Right atrium auricular region (tissue), 2 donors: ENCODE measurements around the gene TMCO4. TPM values are rescaled to one million over a fixed set of nuclear protein-coding genes. Genes with fewer than 3 reads are reported as not detected.

Experiments used
- DNase-seq: peaks from one replicate; pipeline ENCODE4 v3.0.0-alpha.2; 2019; ENCODE audit warnings: low spot score
- H3K27ac ChIP-seq, 2 donors: fragments of 200-600 bp; sonication (generic); 1 replicate in 1 of 2; 2 replicates in 1 of 2; pipeline ENCODE4 v1.5.1; 2016 to 2019
- H3K27me3 ChIP-seq, 2 donors: fragments of 200-600 bp; sonication (generic); one replicate each; pipeline versions ENCODE4 v1.5.1 to v1.6.0; 2017 to 2019
- H3K36me3 ChIP-seq: fragments of 200-600 bp; sonication (generic); one replicate; pipeline ENCODE4 v1.5.1; 2016
- H3K4me1 ChIP-seq, 2 donors: fragments of 200-600 bp; sonication (generic); one replicate each; pipeline versions ENCODE4 v1.5.1 to v1.6.0; 2017 to 2019
- H3K4me3 ChIP-seq, 2 donors: fragments of 200-600 bp; sonication (generic); 1 replicate in 1 of 2; 2 replicates in 1 of 2; pipeline ENCODE4 v1.5.1; 2017 to 2019; ENCODE audit warnings: mild to moderate bottlenecking in 1 of 2, moderate library complexity in 1 of 2
- H3K9me3 ChIP-seq, 2 donors: fragments of 200-600 bp; sonication (generic); one replicate each; pipeline ENCODE4 v1.5.1; 2019
- CTCF ChIP-seq, 2 donors: fragments of 200-600 bp; sonication (generic); IDR thresholded peaks; one replicate each; pipeline ENCODE4 v1.5.1; 2019; ENCODE audit warnings: antibody characterized with exemption in 2 of 2
- total RNA-seq, 2 donors: library from RNA; depleted of rRNA; stranded (reverse); fragments of >200 nt; gene quantifications; one replicate each; pipeline ENCODE4 v1.1.0, GENCODE V29; 2016

The TMCO4 gene
- total RNA-seq, 2 donors from 2014 or later: 5.7 to 10.7 TPM

GRCh38 chr1:19658186-19658585, 141.5 kb downstream of the TMCO4 start:
- no peak overlapping the region for H3K27ac ChIP-seq
- no peaks in the 10 kb centered on the region for H3K27me3 ChIP-seq
- no peak for TF ChIP-seq CTCF (IDR thresholded peaks at IDR 0.05)
- H3K4me3 ChIP-seq: no peak overlapping the region
- H3K4me1 ChIP-seq: peaks cover 0 to 22% of the 10 kb centered on the region in 2 donors
- no peak for DNase-seq
- H3K36me3 ChIP-seq: peaks cover 17% of the 10 kb centered on the region
- H3K9me3 ChIP-seq: no peaks in the 10 kb centered on the region

- no peak for DNase-seq
- no peaks in the 10 kb centered on the region for H3K27me3 ChIP-seq
- TF ChIP-seq CTCF (IDR thresholded peaks at IDR 0.05): no peak
- H3K27ac ChIP-seq: no peak overlapping the region
- H3K4me3 ChIP-seq: no peak overlapping the region
- no peaks in the 10 kb centered on the region for H3K9me3 ChIP-seq
- H3K4me1 ChIP-seq: peaks cover 0 to 24% of the 10 kb centered on the region in 2 donors
- peaks cover 17% of the 10 kb centered on the region for H3K36me3 ChIP-seq
Observed at GRCh38 chr1:19657511-19657910, 142.2 kb downstream of the TMCO4 start.

- H3K27me3 ChIP-seq: no peaks in the 10 kb centered on the region
- peaks cover 17% of the 10 kb centered on the region for H3K36me3 ChIP-seq
- DNase-seq: no peak
- no peak for TF ChIP-seq CTCF (IDR thresholded peaks at IDR 0.05)
- no peak overlapping the region for H3K4me3 ChIP-seq
- H3K4me1 ChIP-seq: peaks cover 0 to 30% of the 10 kb centered on the region in 2 donors
- no peak overlapping the region for H3K27ac ChIP-seq
- H3K9me3 ChIP-seq: no peaks in the 10 kb centered on the region
Observed at GRCh38 chr1:19656780-19657466, 142.8 kb downstream of the TMCO4 start.

GRCh38 chr1:19656134-19656779, 143.5 kb downstream of the TMCO4 start:
- Histone ChIP-seq H3K4me1 (peaks cover 0 to 36% of the 10 kb centered on the region in 2 donors), H3K27me3 (no peaks in the 10 kb centered on the region), H3K9me3 (no peaks in the 10 kb centered on the region), H3K27ac (no peak overlapping the region), H3K36me3 (peaks cover 17% of the 10 kb centered on the region), H3K4me3 (no peak overlapping the region)
- DNase-seq: no peak
- no peak for TF ChIP-seq CTCF (IDR thresholded peaks at IDR 0.05)

GRCh38 chr1:19655718-19656080, 144.0 kb downstream of the TMCO4 start:
- Histone ChIP-seq H3K27me3 (no peaks in the 10 kb centered on the region), H3K9me3 (no peaks in the 10 kb centered on the region), H3K36me3 (peaks cover 17% of the 10 kb centered on the region), H3K27ac (no peak overlapping the region), H3K4me3 (no peak overlapping the region), H3K4me1 (peaks cover 0 to 42% of the 10 kb centered on the region in 2 donors)
- no peak for DNase-seq
- TF ChIP-seq CTCF (IDR thresholded peaks at IDR 0.05): no peak
